Measurements from ENCODE around the gene CAPG.

CAPG gene

DNA sequence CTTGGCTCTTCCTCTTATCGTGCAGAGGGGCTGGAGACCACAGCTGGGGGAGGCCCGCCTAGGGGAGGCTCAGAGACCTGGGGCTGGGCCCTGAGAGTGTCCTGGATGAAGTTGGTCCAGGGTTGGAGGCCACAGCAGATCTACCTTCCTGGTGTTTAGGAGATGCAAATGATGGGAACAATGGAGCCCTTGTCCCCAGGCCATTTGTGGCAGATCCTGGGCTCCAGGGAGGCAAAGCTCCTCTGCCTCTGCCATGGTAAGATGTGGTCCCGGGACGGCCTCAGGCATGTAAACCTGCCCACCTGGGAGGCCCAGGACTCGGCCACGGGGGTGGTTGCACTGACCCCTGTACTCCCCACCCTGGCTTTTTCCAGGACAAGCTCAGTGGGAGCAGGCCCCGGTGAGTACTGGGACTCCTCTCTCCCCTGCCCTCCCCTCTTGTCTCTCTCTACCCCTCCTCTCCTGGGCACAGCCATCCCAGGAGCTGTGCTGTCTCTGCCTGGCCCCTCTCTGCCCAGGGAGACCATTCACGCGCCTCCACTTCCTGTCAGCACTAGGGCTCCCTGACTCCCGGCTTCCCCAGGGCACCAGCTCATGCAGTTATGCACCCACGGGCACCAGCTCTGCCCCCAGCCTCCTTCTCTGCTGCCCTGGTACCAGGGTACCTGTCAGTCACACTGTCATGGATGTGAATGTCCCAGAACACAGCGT, 19.2 kb upstream of the CAPG start:
- H3K36me3 ChIP-seq (ENCODE audit: control insufficient read depth in 1 of 2, insufficient read depth in 2 of 2, low read length in 2 of 2), result no peaks in the 10 kb centered on the region
- peaks cover 8 to 14% of the 10 kb centered on the region in 2 donors for H3K4me1 ChIP-seq (ENCODE audit: control insufficient read depth in 1 of 2, insufficient read depth in 2 of 2, low read length in 2 of 2)
- no peak overlapping the region for H3K4me3 ChIP-seq (ENCODE audit: low read depth in 1 of 2, low read length in 2 of 2)
- H3K9me3 ChIP-seq (ENCODE audit: control insufficient read depth in 1 of 2, low read length in 2 of 2), result no peaks in the 10 kb centered on the region
- no peaks in the 10 kb centered on the region for H3K27me3 ChIP-seq (ENCODE audit: low read depth, low read length)
- H3K27ac ChIP-seq (ENCODE audit: low read length), result no peak overlapping the region

DNA sequence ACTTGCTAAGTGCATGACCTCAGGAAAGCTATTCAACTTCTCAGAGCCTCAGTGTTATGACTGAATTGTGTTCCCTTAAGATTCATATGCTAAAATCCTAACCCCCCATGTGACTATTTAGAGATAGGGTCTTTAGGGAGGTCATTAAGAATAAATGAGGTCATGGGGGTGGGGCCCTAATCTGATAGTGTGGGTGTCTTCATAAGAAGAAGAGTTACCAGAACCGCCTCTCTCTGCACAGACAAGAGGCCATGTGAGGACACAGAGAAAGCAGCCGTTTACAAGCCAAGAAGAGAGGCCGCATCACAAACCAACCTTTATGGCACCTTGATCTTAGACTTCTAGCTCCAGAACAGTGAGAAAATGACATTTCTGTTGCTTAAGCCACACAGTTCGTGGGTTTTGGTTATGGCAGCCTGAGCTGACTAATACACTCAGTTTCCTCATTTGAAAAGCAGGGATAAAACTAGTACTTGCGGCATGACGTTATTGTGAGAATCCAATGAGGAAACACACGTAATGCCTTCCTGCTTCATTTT, 18.2 kb upstream of the CAPG start:
- H3K27me3 ChIP-seq (ENCODE audit: low read depth, low read length), result no peaks in the 10 kb centered on the region
- H3K36me3 ChIP-seq (ENCODE audit: control insufficient read depth in 1 of 2, insufficient read depth in 2 of 2, low read length in 2 of 2), result no peaks in the 10 kb centered on the region
- no peak overlapping the region for H3K27ac ChIP-seq (ENCODE audit: low read length)
- H3K9me3 ChIP-seq (ENCODE audit: control insufficient read depth in 1 of 2, low read length in 2 of 2), result no peaks in the 10 kb centered on the region
- H3K4me3 ChIP-seq (ENCODE audit: low read depth in 1 of 2, low read length in 2 of 2), result no peak overlapping the region
- H3K4me1 ChIP-seq (ENCODE audit: control insufficient read depth in 1 of 2, insufficient read depth in 2 of 2, low read length in 2 of 2), result peaks cover under 1 to 4% of the 10 kb centered on the region in 2 donors

DNA sequence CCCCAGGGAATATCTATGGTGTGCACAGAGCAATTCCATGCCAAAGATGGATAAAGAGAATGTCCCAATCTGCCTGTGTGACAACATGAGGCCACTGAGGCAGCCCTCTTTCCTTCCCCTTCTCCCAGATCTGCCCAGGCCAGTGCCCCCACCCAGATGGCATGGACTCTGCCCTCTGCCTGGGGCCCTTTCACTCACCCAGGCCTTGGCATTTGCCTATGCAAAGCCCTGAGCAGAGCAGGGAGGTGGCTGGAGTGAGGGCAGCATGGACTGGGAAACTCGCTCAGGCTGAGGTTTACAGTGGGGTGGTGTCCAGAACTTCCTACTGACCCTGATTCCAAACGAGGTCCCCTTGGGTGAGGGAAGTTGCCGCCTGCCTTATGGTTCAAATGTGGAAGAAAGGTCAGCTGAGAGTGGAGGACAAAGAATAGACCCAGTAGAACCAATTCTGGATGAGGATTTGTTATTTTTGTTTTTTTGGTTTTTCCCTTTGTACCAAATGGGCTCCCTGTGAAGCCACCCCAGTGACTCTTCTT, 17.2 kb upstream of the CAPG start:
- Histone ChIP-seq H3K27ac (ENCODE audit: low read length) (no peak overlapping the region), H3K36me3 (ENCODE audit: control insufficient read depth in 1 of 2, insufficient read depth in 2 of 2, low read length in 2 of 2) (no peaks in the 10 kb centered on the region), H3K4me1 (ENCODE audit: control insufficient read depth in 1 of 2, insufficient read depth in 2 of 2, low read length in 2 of 2) (no peaks in the 10 kb centered on the region), H3K27me3 (ENCODE audit: low read depth, low read length) (no peaks in the 10 kb centered on the region), H3K9me3 (ENCODE audit: control insufficient read depth in 1 of 2, low read length in 2 of 2) (no peaks in the 10 kb centered on the region), H3K4me3 (ENCODE audit: low read depth in 1 of 2, low read length in 2 of 2) (no peak overlapping the region)

DNA sequence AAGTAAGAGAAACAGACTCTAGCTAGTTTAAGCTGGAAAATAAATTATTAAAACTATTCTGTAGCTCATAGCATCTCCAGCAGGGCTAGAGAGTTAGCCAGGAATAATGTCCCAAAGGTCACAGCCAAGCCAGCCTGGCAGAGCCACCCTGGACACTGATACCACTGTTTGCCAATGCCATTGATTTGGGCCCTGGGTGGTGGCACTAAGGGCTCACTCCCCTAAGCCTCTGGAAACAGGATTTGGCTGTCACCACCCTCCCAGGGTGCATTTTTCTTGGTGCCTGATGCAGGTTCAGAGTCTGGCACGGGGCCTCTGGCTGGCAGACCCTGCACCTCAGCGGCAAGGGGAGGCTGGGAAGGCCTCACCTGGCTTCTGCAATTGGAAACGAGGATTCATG, 15.4 kb upstream of the CAPG start:
- Histone ChIP-seq H3K9me3 (ENCODE audit: control insufficient read depth in 1 of 2, low read length in 2 of 2) (no peaks in the 10 kb centered on the region), H3K4me1 (ENCODE audit: control insufficient read depth in 1 of 2, insufficient read depth in 2 of 2, low read length in 2 of 2) (peaks cover 0 to 5% of the 10 kb centered on the region in 2 donors), H3K4me3 (ENCODE audit: low read depth in 1 of 2, low read length in 2 of 2) (no peak overlapping the region), H3K36me3 (ENCODE audit: control insufficient read depth in 1 of 2, insufficient read depth in 2 of 2, low read length in 2 of 2) (no peaks in the 10 kb centered on the region), H3K27me3 (ENCODE audit: low read depth, low read length) (no peaks in the 10 kb centered on the region), H3K27ac (ENCODE audit: low read length) (no peak overlapping the region)

DNA sequence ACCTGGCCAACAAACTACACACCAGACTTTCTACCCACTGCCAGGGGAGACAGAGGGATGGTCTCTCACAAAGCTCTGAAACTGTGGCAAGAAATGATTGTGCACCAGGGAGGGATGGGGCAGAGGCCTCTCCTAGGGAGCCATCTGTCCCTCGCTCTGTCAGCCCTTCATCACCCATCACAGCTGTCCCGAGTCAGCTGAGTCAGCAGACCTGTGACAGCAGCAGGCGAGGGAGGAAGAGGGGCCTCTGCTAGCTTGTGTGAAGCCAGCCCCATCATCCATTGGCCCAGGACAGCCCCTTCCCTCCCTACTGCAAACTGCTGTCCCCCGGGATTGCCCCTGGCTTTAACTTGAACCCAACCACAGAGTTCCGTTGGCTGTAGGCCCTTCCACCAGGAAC, 13.4 kb upstream of the CAPG start:
- peaks cover 11% of the 10 kb centered on the region in 2 donors for H3K4me1 ChIP-seq (ENCODE audit: control insufficient read depth in 1 of 2, insufficient read depth in 2 of 2, low read length in 2 of 2)
- no peak overlapping the region for H3K4me3 ChIP-seq (ENCODE audit: low read depth in 1 of 2, low read length in 2 of 2)
- no peaks in the 10 kb centered on the region for H3K27me3 ChIP-seq (ENCODE audit: low read depth, low read length)
- no peaks in the 10 kb centered on the region for H3K36me3 ChIP-seq (ENCODE audit: control insufficient read depth in 1 of 2, insufficient read depth in 2 of 2, low read length in 2 of 2)
- H3K9me3 ChIP-seq (ENCODE audit: control insufficient read depth in 1 of 2, low read length in 2 of 2), result no peaks in the 10 kb centered on the region
- no peak overlapping the region for H3K27ac ChIP-seq (ENCODE audit: low read length)

DNA sequence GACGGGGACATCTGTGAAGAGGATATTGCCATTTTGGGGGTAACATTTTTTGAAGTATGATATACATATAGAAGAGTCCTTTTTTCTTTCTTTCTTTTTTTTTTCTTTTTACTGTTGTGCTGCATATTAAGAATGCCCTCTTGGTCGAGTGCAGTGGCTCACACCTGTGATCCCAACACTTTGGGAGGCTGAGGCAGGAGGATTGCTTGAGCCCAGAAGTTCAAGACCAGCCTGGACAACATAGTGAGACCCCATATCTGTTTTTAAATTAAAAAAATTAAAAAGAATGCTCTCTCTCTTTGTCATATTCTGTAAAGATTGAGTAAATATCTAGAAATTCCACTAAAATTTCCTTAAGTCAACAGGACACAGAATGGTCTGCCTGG, 11.9 kb upstream of the CAPG start:
- H3K9me3 ChIP-seq (ENCODE audit: control insufficient read depth in 1 of 2, low read length in 2 of 2), result no peaks in the 10 kb centered on the region
- H3K4me1 ChIP-seq (ENCODE audit: control insufficient read depth in 1 of 2, insufficient read depth in 2 of 2, low read length in 2 of 2), result peaks cover 11% of the 10 kb centered on the region in 2 donors
- no peak overlapping the region for H3K4me3 ChIP-seq (ENCODE audit: low read depth in 1 of 2, low read length in 2 of 2)
- no peaks in the 10 kb centered on the region for H3K27me3 ChIP-seq (ENCODE audit: low read depth, low read length)
- no peaks in the 10 kb centered on the region for H3K36me3 ChIP-seq (ENCODE audit: control insufficient read depth in 1 of 2, insufficient read depth in 2 of 2, low read length in 2 of 2)
- peak overlapping the region; percentile 35 for H3K27ac ChIP-seq (ENCODE audit: low read length)

DNA sequence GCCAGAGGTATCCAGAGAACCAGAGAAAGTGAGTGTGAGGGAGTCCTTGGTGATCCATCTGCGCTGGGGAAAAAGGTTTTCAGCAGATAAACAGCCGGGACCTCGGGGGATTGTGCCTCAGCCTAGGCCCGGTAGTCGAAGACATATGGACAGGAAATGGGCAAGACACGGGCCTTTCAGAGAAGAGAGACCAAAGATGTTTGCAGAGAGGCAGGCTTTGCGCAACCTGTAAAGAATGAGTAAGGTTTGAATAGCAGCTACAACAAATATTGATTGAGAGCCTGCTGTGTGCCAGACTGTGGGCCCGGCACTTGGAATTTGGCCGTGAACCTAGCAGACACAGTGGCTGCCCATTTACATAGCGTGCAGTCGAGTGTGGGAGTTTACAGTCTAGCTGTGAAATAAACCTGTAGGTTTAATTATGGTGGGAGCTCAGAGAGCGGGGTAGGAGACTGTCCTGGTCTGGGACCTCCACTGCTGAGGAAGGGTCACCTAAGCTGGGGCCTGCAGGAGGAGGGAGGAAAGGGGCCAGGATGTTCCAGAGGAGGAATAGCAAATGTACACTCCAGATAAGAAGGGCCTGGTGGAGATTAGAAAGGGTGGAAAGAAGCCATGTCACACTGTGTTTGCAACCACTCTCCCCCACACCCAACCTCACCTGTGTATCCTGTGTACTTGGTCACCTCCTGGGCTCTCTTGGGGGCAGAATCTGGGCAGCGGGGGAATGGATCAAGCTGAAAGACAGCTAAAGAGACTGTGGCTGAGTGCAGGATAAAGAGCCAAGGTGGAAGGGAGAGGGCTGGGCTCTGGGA, 11.3 kb upstream of the CAPG start:
- Histone ChIP-seq H3K36me3 (ENCODE audit: control insufficient read depth in 1 of 2, insufficient read depth in 2 of 2, low read length in 2 of 2) (no peaks in the 10 kb centered on the region), H3K27ac (ENCODE audit: low read length) (peak overlapping the region; percentile 35), H3K27me3 (ENCODE audit: low read depth, low read length) (no peaks in the 10 kb centered on the region), H3K4me1 (ENCODE audit: control insufficient read depth in 1 of 2, insufficient read depth in 2 of 2, low read length in 2 of 2) (peaks cover 11% of the 10 kb centered on the region in 2 donors), H3K4me3 (ENCODE audit: low read depth in 1 of 2, low read length in 2 of 2) (no peak overlapping the region), H3K9me3 (ENCODE audit: control insufficient read depth in 1 of 2, low read length in 2 of 2) (no peaks in the 10 kb centered on the region)

DNA sequence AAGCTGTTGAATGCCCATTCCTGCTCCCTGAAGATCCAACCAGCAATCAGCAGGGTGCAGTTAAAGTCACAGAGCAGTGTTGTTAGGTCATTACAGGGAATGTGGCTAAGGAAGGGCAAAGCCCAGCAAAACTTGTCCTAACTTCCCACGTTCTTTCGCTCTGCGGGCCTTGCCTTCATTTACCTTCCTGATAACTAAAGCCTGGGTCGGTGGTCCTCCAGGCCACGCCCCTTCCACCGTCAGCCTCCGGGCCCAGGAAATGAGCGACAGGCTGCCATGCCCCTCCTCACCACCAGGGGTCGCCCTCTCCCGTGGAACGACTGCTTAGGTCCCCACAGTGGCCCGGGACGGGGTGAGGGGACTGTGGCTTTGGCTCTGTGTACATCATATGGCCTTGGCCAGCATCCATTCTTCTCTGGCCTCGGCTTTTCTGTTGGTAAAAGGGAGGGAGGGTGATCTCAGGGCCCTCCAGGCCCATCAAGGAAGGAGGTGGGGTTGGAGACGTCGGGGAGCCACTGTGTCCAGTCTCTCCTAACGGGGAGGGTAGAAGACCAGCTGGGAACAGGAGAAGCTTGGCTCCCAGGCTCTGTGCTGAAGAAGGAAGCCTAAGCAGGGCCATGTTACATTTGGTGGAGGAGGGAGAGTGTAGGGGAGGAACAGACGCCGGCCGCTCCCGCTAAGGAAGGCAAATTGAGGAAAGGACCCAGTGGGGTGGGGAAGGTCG, 10.5 kb upstream of the CAPG start:
- H3K9me3 ChIP-seq (ENCODE audit: control insufficient read depth in 1 of 2, low read length in 2 of 2), result no peaks in the 10 kb centered on the region
- H3K4me1 ChIP-seq (ENCODE audit: control insufficient read depth in 1 of 2, insufficient read depth in 2 of 2, low read length in 2 of 2), result peaks cover 11% of the 10 kb centered on the region in 2 donors
- no peaks in the 10 kb centered on the region for H3K36me3 ChIP-seq (ENCODE audit: control insufficient read depth in 1 of 2, insufficient read depth in 2 of 2, low read length in 2 of 2)
- H3K27me3 ChIP-seq (ENCODE audit: low read depth, low read length), result no peaks in the 10 kb centered on the region
- H3K27ac ChIP-seq (ENCODE audit: low read length), result peak overlapping the region; percentile 35
- H3K4me3 ChIP-seq (ENCODE audit: low read depth in 1 of 2, low read length in 2 of 2), result peak overlapping the region in 1 of 2 donors; percentile 38

DNA sequence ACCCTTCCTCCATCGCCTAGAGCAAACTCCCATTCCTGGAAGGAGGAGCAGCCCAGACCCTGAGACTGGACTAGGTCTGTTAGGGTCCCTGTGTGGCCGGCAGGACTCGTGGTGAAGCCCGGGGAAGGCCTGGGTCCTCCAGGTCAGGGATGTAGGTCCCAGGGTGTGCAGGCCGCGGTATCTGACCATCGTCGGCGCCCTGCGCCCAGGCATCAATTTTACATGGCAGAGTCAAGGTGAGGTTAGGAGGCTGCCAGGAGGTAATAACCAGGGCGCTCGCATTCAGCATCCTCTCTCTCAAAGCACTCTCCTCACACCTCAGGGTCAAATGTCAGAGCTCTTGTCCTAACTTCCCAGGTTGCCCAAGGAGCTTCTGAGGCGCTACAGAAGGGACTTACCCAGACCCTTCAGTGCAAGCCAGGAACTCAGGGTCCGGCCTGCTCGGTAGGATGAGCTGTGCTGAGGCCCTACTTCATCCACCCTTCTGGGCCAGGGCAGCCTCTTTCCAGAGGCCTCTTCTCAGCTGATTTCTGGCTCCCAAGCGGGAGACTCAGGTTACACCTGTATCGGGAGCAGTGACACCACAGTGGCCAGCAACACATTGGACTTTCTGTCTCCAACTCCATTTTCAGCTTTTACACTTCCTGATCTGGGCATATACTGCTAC, 9.0 kb upstream of the CAPG start:
- Histone ChIP-seq H3K36me3 (ENCODE audit: control insufficient read depth in 1 of 2, insufficient read depth in 2 of 2, low read length in 2 of 2) (no peaks in the 10 kb centered on the region), H3K27ac (ENCODE audit: low read length) (peak overlapping the region; percentile 92), H3K4me3 (ENCODE audit: low read depth in 1 of 2, low read length in 2 of 2) (peak overlapping the region; percentile 77 to 82), H3K4me1 (ENCODE audit: control insufficient read depth in 1 of 2, insufficient read depth in 2 of 2, low read length in 2 of 2) (peaks cover 11% of the 10 kb centered on the region in 2 donors), H3K27me3 (ENCODE audit: low read depth, low read length) (no peaks in the 10 kb centered on the region), H3K9me3 (ENCODE audit: control insufficient read depth in 1 of 2, low read length in 2 of 2) (no peaks in the 10 kb centered on the region)

DNA sequence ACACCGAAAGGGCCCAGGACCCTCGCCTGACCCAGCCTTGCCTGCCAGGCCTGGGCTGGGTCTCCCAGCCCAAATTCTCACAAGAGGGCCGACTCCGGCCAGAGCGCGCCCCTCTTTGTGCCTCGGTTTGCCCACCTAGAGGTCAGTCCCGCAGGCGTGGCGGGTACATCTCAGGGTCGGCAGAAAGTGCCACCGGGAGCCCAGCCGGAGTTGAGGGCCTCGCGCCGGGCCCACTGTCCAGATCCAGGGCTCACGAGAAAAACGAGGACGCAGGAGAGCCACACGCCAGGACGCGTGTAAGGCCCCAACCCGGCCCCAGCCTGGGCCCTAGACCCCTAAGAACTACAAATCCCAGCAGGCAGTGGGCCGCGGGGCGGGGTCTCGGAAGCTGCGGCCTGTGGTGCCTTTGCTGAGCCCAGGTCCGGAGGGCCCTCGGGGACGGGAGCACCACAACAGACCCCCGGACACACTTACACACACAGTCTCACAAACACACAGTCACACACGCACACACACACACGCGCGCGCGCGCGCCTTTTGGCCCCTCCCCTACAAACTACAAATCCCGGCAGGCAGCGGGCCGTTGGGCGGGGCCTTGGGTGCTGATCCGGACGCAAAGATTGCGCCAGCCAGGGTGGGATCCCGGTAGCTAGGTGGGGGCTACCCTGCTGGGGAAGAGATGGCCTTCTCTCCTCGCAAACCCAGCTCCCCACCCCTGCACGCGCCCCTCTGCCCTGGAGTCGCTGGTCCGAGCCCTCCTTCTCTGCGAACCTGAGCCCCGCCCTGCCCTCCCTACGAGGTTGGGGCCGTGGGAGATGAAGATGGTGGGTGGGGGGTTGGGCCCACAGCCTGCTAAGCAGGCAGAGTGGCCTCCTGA, 8.2 kb upstream of the CAPG start, which contains the start of gene SH2D6:
TSS of gene SH2D6 (plus strand) at position 583 of the 877 bp plus-strand sequence. CDS start 10,752 bp downstream, outside the sequence.
- Histone ChIP-seq H3K27me3 (ENCODE audit: low read depth, low read length) (no peaks in the 10 kb centered on the region), H3K4me1 (ENCODE audit: control insufficient read depth in 1 of 2, insufficient read depth in 2 of 2, low read length in 2 of 2) (peaks cover 11% of the 10 kb centered on the region in 2 donors), H3K4me3 (ENCODE audit: low read depth in 1 of 2, low read length in 2 of 2) (peak within 1 kb of the TSS; percentile 77 to 82), H3K36me3 (ENCODE audit: control insufficient read depth in 1 of 2, insufficient read depth in 2 of 2, low read length in 2 of 2) (no peaks in the 10 kb centered on the region), H3K9me3 (ENCODE audit: control insufficient read depth in 1 of 2, low read length in 2 of 2) (no peaks in the 10 kb centered on the region), H3K27ac (ENCODE audit: low read length) (peak within 1 kb of the TSS; percentile 92)

Measured in muscle layer of duodenum (tissue), 2 donors.